ENCODE data around the gene FTSJ3.
"Not testable (repeated sequence)": the region's sequence is repeated elsewhere in the genome, so short reads cannot be mapped to it uniquely, and the experiment has no call there.

FTSJ3 gene

GRCh38 chr17:63827002-63827800 lies at the start of gene FTSJ3, which contains the start of gene PSMC5:
Gene FTSJ3, minus strand, starts transcription at chr17:63827663. Its CDS starts 761 bp downstream, at chr17:63826902.
Gene PSMC5, plus strand, starts transcription at chr17:63827431. Its CDS starts 60 bp downstream, at chr17:63827491.
- DNase-seq = peak; percentile 98

DNA sequence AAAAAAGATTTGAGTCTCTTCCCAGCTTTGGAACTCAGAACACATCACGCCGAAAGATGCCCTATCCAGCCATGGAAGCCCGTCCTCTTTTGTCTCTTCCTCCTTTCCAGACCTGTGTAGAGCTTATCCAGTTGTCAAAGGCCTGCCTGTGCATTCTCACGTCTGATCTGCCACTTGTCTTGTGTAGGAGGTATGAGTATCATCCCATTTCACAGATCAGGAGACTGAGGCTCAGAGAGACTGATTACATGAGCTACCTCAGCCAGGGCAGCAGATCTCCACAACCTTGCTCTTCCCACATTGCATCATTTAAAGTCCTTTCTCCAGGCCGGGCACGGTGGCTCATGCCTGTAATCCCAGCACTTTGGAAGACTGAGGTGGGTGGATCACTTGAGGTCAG lies 47.2 kb upstream of the FTSJ3 start:
- DNase-seq = not testable (repeated sequence)

- not testable (repeated sequence) for DNase-seq
These were observed 46.7 kb upstream of the FTSJ3 start for GRCh38 chr17:63874061-63874626.

DNA sequence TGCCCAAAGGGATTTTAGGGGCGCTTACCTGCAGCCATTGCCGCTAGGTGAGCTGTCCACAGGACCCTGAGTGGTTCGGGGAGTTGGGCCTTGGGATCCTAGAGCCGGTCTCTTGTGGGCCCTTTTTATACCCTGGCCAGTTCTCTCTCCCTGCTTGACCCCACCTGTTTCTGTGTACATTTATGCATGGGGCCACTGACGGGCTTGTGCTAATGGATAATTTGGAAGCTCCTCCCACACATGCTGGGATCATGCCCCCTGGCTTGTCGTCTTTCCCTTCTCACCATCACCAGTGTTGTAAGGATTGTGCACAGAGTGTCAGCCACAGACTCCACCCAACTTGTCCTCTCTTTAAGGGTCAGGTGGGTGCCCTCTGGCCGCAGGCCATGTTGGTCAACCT lies 46.1 kb upstream of the FTSJ3 start, which contains the start of gene CSH2:
Gene CSH2, minus strand, starts transcription at position 101 of the 400 bp plus-strand sequence. Its CDS starts 63 bp downstream, at position 38.
- DNase-seq = not testable (repeated sequence)

DNA sequence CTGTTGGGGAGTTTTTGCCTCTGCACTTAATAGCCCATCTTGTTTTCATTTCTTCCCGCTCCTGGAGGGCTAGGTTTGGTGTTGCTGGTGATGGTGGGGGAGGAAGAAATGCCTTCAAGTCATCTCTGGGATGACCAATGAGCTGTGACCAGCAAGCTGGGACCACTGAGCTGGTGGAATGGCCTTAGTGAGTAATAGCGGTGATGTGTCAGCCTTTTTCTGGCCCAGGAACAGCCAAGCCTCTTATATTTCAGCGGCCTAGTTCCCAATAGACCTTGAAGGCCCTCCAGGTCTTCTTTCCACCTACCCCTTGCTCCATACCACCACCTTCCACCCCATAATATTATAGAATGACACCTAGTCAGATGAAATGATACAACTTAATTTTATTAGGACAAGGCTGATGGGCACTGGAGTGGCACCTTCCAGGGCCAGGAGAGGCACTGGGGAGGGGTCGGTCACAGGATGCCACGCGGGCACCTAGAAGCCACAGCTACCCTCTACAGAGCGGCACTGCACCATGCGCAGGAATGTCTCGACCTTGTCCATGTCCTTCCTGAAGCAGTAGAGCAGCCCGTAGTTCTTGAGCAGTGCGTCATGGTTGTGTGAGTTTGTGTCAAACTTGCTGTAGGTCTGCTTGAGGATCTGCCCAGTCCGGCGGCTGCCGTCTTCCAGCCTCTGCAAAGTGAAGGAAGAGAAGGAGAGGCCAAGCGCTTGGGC lies 44.3 kb upstream of the FTSJ3 start:
- DNase-seq = not testable (repeated sequence)

DNA sequence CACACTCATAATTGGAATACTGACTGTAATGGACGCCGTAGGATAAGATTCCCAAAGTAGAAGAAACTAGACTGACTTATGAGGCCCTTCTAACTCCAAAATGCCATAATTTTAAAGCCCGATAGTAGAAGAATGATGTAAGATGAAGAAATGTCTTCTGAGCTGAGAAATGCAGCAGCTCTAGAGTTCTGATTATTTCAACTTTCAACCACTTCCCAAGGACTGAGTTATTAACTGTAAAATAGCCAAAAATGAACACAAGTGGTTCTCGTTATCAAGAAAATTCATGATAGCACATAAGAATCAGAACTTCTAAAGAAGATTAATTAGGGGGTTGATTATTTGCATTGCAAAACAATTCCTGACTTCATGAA lies 42.8 kb upstream of the FTSJ3 start:
- not testable (repeated sequence) for DNase-seq

GRCh38 chr17:63869491-63870291 lies 42.2 kb upstream of the FTSJ3 start:
- DNase-seq = not testable (repeated sequence)

GRCh38 chr17:63866625-63867024 lies 39.2 kb upstream of the FTSJ3 start:
- DNase-seq = not testable (repeated sequence)

DNA sequence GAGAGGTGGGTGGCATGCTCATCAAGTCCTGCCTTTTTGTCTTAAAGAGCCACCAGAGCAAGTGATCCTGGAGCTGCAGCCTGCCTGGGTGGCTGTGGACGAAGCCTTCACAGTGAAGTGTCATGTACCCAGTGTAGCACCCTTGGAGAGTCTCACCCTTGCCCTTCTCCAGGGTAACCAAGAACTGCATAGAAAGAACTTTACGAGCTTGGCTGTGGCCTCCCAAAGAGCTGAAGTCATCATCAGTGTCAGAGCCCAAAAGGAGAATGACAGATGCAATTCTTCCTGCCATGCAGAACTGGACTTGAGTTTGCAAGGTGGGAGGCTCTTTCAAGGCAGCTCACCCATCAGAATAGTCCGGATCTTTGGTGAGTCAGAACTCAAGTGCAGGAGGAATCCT lies 31.8 kb upstream of the FTSJ3 start:
- DNase-seq = no peak

DNA sequence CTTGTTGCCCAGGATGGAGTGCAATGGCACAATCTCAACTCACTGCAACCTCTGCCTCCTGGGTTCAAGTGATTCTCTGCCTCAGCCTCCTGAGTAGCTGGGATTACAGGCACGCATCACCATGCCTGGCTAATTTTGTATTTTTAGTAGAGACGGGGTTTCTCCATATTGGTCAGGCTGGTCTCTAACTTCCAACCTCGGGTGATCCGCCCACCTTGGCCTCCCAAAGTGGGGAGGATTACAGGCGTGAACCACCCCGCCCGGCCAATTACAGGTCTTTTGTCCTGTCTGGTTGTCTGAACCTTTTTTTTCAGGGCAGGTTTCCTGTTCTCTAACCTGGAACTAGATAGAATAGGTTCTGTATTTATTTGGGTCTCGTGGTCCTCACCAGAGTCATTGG lies 29.0 kb upstream of the FTSJ3 start:
- not testable (repeated sequence) for DNase-seq

GRCh38 chr17:63855185-63855584 lies 27.7 kb upstream of the FTSJ3 start:
- DNase-seq = no peak

DNA sequence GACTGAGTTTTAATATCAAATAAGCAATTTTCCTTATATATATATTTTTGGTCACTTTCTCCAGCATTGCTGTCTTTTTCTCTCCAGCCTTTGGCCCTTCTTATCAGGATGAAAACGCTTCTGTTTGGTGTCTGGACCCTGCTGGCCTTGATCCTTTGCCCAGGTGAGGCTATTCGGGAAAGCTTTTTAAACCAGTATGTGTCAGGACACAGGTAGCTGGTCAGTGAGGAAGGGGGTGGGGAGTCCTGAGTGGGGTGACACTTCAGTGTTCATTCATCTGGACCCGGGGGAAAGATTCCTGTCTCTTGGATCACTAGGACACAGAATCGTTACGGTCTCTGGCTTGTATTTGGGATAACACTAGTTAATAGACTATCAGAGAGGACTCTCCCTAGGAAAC lies 27.2 kb upstream of the FTSJ3 start:
- no peak for DNase-seq

GRCh38 chr17:63853260-63853659 lies 25.8 kb upstream of the FTSJ3 start:
- no peak for DNase-seq

DNA sequence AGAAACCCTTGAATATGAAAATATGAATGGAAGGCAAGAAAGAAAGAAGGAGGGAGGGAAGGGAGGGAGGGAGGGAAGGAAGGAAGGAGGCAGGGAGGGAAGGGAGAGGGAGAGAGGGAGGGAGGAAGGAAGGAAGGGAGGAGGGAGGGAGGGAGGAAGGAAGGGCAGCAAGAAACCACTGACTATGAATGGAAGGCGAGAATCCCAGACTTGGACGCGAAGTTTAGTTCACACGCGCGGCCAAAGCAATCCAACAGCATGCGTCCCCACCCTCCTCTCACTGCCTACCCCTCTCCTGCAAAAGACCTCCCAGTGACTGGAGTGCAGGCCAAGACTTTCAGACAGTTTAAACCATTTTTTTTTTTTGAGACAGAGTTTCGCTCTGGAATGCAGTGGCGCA lies 22.9 kb upstream of the FTSJ3 start:
- DNase-seq = no peak

- DNase-seq = no peak
These were observed 21.6 kb upstream of the FTSJ3 start for GRCh38 chr17:63848834-63849689.

GRCh38 chr17:63847525-63848249 lies 20.2 kb upstream of the FTSJ3 start:
- DNase-seq = no peak

GRCh38 chr17:63845509-63845908 lies 18.0 kb upstream of the FTSJ3 start:
- DNase-seq = no peak

- no peak for DNase-seq
These were observed 16.6 kb upstream of the FTSJ3 start for GRCh38 chr17:63843910-63844677.

DNA sequence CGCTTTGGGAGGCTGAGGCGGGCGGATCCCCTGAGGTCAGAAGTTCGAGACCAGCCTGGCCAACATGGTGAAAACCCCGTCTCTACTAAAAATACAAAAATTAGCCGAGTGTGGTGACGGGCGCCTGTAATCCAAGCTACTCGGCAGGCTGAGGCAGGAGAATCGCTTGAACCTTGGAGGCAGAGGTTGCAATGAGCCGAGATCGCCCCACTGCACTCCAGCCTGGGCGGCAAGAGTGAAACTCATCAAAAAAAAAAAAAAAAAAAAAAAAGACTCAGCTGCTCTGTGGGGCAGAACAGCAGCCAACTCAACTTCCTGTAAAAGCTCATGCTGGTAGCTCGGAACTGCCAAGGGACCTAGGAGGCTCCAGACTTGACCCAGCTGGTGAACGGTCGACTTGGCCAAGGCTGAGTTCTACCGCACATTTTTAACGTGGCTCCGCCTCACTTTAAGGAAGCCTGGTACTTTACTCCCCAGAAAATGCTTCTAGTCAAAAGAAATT lies 16.0 kb upstream of the FTSJ3 start:
- peak; percentile 58 to 69 for DNase-seq
